Measurements from ENCODE around the gene SLC13A1. TPM values are rescaled to one million over a fixed set of nuclear protein-coding genes. Genes with fewer than 3 reads are reported as not detected.

SLC13A1 gene
- total RNA-seq, 1 donor from 2014 or later: not detected

DNA sequence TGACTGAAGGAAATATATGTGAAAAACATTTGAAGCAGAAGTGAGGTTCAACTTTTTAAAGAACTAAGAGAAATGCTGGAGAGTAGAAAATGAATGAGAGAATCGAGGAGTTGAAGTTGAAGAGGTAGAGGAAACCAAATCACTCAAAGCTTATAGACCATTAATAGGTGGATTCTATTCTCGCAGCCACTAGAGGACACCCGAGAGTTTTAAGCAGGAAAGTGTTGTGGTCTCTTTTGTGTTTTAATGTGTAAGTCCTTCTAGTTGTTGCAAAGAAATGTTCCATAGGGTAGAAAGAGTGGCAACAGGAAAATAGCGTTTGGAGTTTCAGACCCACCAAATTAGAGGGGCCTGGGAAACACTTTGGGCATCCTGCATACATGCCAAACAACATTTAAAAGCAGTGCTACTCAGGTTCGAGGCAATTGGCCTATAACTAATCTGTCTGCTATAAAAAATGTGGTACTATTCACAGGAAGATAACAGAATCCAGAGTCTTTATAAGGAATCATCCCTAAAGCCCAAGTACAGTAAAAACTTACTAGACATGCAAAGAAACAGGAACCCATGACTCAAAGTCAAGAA lies 129.0 kb downstream of the SLC13A1 start:
- intact Hi-C loops (cut with micrococcal nuclease): no loop called here
- ATAC-seq: no peak
- DNase-seq: no peak

DNA sequence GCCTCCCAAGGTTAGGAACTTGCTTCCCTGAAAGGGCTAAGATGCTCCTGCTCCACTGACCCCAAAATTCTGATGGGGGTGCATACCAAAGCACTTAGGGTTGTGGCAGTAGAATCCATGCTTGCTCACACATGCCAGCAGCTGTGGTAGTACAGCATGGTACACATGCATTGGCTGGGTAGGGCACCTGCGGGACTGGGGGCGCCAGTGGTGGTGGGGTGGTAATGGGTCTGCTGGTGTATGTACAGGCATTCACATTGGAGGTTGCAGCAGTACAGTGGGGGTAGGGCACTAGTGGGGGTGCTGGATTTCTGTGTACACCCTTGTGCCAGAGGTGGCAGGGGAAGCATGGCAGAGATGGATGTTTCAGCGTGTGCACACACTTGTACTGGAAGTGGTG lies 132.0 kb downstream of the SLC13A1 start:
- intact Hi-C loops (cut with micrococcal nuclease): no loop called here
- DNase-seq (no peak), ATAC-seq (no peak)

Other genes starting within 250 kb of the SLC13A1 start
- not detected for gene TAS2R16, start 204.3 kb downstream of the SLC13A1 start, total RNA-seq